Heart left ventricle (tissue), 16 donors: Measurements from ENCODE around the gene FAR2. TPM values are rescaled to one million over a fixed set of nuclear protein-coding genes. Genes with fewer than 3 reads are reported as not detected.

Experiments used
- ATAC-seq, 4 donors: fragments of 200-7000 bp; cut with Tn5 transposase; one replicate each; pipeline ENCODE4 v1.9.1; 2020 to 2022; ENCODE audit warnings: moderate library complexity in 4 of 4, mild to moderate bottlenecking in 3 of 4, moderate number of reproducible peaks in 1 of 4
- DNase-seq, 5 donors: peaks; one replicate each; pipeline ENCODE4 v3.0.0-alpha.2; 2020
- H3K27ac ChIP-seq, 12 donors: fragments of 200-600 bp; sonication (generic) in 4 of 12; one replicate each; pipeline versions ENCODE4 v1.5.0 to v1.8.0; 2016 to 2022; ENCODE audit warnings: mild to moderate bottlenecking in 2 of 12
- H3K27me3 ChIP-seq, 9 donors: fragments of 200-600 bp; sonication (generic) in 2 of 9; one replicate each; pipeline versions ENCODE4 v1.5.1 to v1.8.0; 2016 to 2022; ENCODE audit warnings: mild to moderate bottlenecking in 3 of 9
- H3K36me3 ChIP-seq, 9 donors: fragments of 200-600 bp; sonication (generic) in 2 of 9; one replicate each; pipeline versions ENCODE4 v1.5.0 to v1.8.0; 2018 to 2022; ENCODE audit warnings: mild to moderate bottlenecking in 2 of 9
- H3K4me1 ChIP-seq, 12 donors: fragments of 200-600 bp; sonication (generic) in 4 of 12; one replicate each; pipeline versions ENCODE4 v1.5.0 to v1.8.0; 2016 to 2022; ENCODE audit warnings: mild to moderate bottlenecking in 3 of 12
- H3K4me3 ChIP-seq, 12 donors: fragments of 200-600 bp; sonication (generic) in 4 of 12; one replicate each; pipeline versions ENCODE4 v1.5.0 to v1.8.0; 2017 to 2022; ENCODE audit warnings: mild to moderate bottlenecking in 9 of 12, moderate library complexity in 4 of 12
- H3K9me3 ChIP-seq, 12 donors: fragments of 200-600 bp; sonication (generic) in 4 of 12; one replicate each; pipeline versions ENCODE4 v1.5.0 to v1.8.0; 2016 to 2022; ENCODE audit warnings: mild to moderate bottlenecking in 1 of 12
- POLR2A ChIP-seq, 2 donors: fragments of 450-650 bp; IDR thresholded peaks; one replicate each; pipeline ENCODE4 v1.6.1; 2017; ENCODE audit warnings: antibody characterized with exemption in 2 of 2, mild to moderate bottlenecking in 2 of 2, moderate library complexity in 2 of 2
- WGBS, 4 donors: extraction: QIAGEN DNeasy Blood & Tissue Kit in 2 of 4; methylation state at CpG; one replicate each; pipeline versions ENCODE4 v1.1.5 to v1.1.7; 2013 to 2018; 5-methylcytosine and 5-hydroxymethylcytosine counted together
- intact Hi-C, 10 donors: fragments of 100-400 bp; cut with DNase I; formaldehyde crosslinking; loops; one replicate each; pipeline versions ENCODE4 v1.11.1 to v1.14.2; 2022
- polyA plus RNA-seq, 2 donors: library from polyadenylated mRNA; stranded (reverse); fragments of 200-250 nt; gene quantifications; one replicate each; pipeline ENCODE4 v1.2.3, GENCODE V29; 2013
- total RNA-seq, 9 donors: library from RNA; depleted of rRNA in 2 of 9; stranded (reverse); fragments of >200 nt in 2 of 9; fragmentation: NEBNext Ultra II Directional in 3 of 9; extraction: Animal tissue kit (Norgen Biotek cat#: 25700) in 3 of 9; gene quantifications; one replicate each; pipeline versions ENCODE4 v1.1.0 to v1.2.4, GENCODE V29; 2016 to 2023
- TF ChIP-seq, protein P1 (sequence below), 12 donors: fragments of 200-600 bp; sonication (generic) in 4 of 12; IDR thresholded peaks; one replicate each; pipeline versions ENCODE4 v1.5.0 to v1.8.0; 2018 to 2022; ENCODE audit warnings: antibody characterized with exemption in 12 of 12, mild to moderate bottlenecking in 5 of 12
- donor health status: ischemic (EF 13 %, LVEDD 7.1; RV severe dilation, severe dysfunction).
- donor health status: healthy with polysubstance abuse.
- donor health status: DM: no; HTN: yes; CAD: no.
- donor health status: DM: no; HTN: no; CAD: no.
- donor health status: ischemic (EF 25% LVEDD 6.9; RV normal size, moderate dysfunction).
- donor health status: ischemic (EF 25% LVEDD 5.7; RV mildly dilated, moderate dysfunction).
- donor health status: healthy.
- donor health status: DM: yes; HTN: yes; CAD: no.
- donor health status: ischemic (EF 35%, LVEDD 5.7; RV mildly dilated, moderate dysfunction).
- donor health status: nonischemic (EF 11% LVEDD 7.7; RV severe dilation, severe dysfunction).
- donor health status: DM: yes; HTN: yes; CAD: no.
- donor health status: PGD.
- donor health status: ischemic (EF 29% LVEDD 5.4; RV normal size, mild dysfunction).
- donor health status: nonischemic (EF 23%, LVEDD 6.1; RV moderate dilation, normal function).

Gene FAR2
- total and polyA plus RNA-seq, 11 donors, result 1.1 to 11.6 (median 3.0) TPM

DNA sequence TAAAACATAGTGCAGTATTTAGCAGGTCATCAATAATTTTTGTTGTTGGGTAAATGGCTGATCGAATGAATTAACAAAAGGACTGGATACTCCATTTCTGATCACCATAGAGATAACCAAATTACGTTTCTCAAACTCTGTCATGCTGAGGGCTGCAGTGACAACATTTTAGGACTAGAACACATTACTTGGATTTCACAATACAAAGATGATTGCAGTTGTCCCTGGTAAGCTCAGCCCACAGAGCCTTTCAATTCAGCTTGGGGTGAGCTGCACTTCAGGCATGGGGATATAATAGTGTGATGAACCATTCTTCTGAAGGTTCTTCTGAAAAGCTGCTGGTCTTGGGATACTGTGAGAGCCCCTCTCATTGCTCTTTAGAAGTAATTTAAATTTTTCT, 74.3 kb downstream of the FAR2 start:
- no peaks in the 10 kb centered on the region for H3K27me3 ChIP-seq
- DNase-seq (no peak), ATAC-seq (no peak)
- no peak overlapping the region for H3K4me3 ChIP-seq
- no peak overlapping the region for H3K27ac ChIP-seq
- no peak for TF ChIP-seq POLR2A (IDR thresholded peaks at IDR 0.05)
- TF ChIP-seq, protein P1, sequence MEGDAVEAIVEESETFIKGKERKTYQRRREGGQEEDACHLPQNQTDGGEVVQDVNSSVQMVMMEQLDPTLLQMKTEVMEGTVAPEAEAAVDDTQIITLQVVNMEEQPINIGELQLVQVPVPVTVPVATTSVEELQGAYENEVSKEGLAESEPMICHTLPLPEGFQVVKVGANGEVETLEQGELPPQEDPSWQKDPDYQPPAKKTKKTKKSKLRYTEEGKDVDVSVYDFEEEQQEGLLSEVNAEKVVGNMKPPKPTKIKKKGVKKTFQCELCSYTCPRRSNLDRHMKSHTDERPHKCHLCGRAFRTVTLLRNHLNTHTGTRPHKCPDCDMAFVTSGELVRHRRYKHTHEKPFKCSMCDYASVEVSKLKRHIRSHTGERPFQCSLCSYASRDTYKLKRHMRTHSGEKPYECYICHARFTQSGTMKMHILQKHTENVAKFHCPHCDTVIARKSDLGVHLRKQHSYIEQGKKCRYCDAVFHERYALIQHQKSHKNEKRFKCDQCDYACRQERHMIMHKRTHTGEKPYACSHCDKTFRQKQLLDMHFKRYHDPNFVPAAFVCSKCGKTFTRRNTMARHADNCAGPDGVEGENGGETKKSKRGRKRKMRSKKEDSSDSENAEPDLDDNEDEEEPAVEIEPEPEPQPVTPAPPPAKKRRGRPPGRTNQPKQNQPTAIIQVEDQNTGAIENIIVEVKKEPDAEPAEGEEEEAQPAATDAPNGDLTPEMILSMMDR (IDR thresholded peaks at IDR 0.05), result no peak
- no peaks in the 10 kb centered on the region for H3K36me3 ChIP-seq
- peaks cover 0 to 15% (median 0%) of the 10 kb centered on the region in 12 donors for H3K9me3 ChIP-seq
- 82 to 87% (median 85%) methylated on average over 2 of the region's 2 CpGs for WGBS, 4 donors
- intact Hi-C loops, result loop anchor here in 1 of 10 donors (10.0 kb wide), 1 partner anchor 149 kb away; no protein-coding TSS in a partner anchor
- no peaks in the 10 kb centered on the region for H3K4me1 ChIP-seq

GRCh38 chr12:29223956-29224543, 75.0 kb downstream of the FAR2 start:
- Histone ChIP-seq H3K4me3 (no peak overlapping the region), H3K9me3 (peaks cover 0 to 15% (median 0%) of the 10 kb centered on the region in 12 donors), H3K4me1 (no peaks in the 10 kb centered on the region), H3K27ac (no peak overlapping the region), H3K36me3 (no peaks in the 10 kb centered on the region), H3K27me3 (no peaks in the 10 kb centered on the region)
- DNase-seq (no peak), ATAC-seq (no peak)
- WGBS, 4 donors, result 77 to 84% (median 80%) methylated on average over 2 of the region's 2 CpGs
- intact Hi-C loops, result loop anchor here in 1 of 10 donors (10.0 kb wide), 1 partner anchor 149 kb away; no protein-coding TSS in a partner anchor
- TF ChIP-seq POLR2A (IDR thresholded peaks at IDR 0.05), result no peak
- TF ChIP-seq, protein P1 (IDR thresholded peaks at IDR 0.05), result no peak

GRCh38 chr12:29224572-29224971, 75.5 kb downstream of the FAR2 start:
- ATAC-seq, result no peak
- intact Hi-C loops, result loop anchor here in 1 of 10 donors (10.0 kb wide), 1 partner anchor 150 kb away; no protein-coding TSS in a partner anchor
- Histone ChIP-seq H3K4me1 (no peaks in the 10 kb centered on the region), H3K27me3 (no peaks in the 10 kb centered on the region), H3K4me3 (no peak overlapping the region), H3K9me3 (peaks cover 0 to 15% (median 0%) of the 10 kb centered on the region in 12 donors), H3K27ac (no peak overlapping the region), H3K36me3 (no peaks in the 10 kb centered on the region)
- 61 to 87% (median 81%) methylated on average over 4 of the region's 4 CpGs for WGBS, 4 donors
- TF ChIP-seq POLR2A (IDR thresholded peaks at IDR 0.05), result no peak
- TF ChIP-seq, protein P1 (IDR thresholded peaks at IDR 0.05), result no peak
- no peak for DNase-seq

DNA sequence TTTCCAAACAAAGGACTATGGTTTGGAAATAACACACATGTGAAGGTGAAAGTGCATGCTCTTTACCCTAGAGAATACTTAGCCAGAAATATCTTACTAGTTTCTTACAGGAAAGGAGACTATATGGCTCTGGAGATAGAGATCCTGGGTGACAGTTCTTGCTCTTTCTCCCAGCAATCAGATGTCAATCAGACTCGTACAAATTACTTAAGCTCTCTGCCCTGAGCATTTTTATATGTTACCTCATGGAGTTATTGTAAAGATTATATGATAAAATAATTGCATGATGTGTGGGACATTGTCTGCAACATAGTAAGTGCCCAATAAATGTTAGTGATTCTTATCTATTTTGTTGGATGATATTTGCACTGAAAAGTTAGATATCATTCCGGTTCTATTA, 76.8 kb downstream of the FAR2 start:
- 58 to 76% (median 64%) methylated on average over 2 of the region's 2 CpGs for WGBS, 4 donors
- Histone ChIP-seq H3K27me3 (no peaks in the 10 kb centered on the region), H3K4me3 (no peak overlapping the region), H3K9me3 (peaks cover 0 to 15% (median 0%) of the 10 kb centered on the region in 12 donors), H3K4me1 (no peaks in the 10 kb centered on the region), H3K36me3 (no peaks in the 10 kb centered on the region), H3K27ac (no peak overlapping the region)
- ATAC-seq (no peak), DNase-seq (no peak)
- TF ChIP-seq, protein P1 (IDR thresholded peaks at IDR 0.05), result no peak
- no peak for TF ChIP-seq POLR2A (IDR thresholded peaks at IDR 0.05)
- intact Hi-C loops, result loop anchor here in 1 of 10 donors (10.0 kb wide), 1 partner anchor 151 kb away; no protein-coding TSS in a partner anchor
